ENCODE results near the gene CATSPER3.
A peak's percentile ranks its signal among the peaks of the same experiment; 100 is the strongest.

CATSPER3 gene

GRCh38 chr5:135030123-135030955, 62.6 kb downstream of the CATSPER3 start:
- H3K27ac ChIP-seq (replicated peaks) = no peak overlapping the region
- TF ChIP-seq GABPA (IDR thresholded peaks at IDR 0.05; ENCODE audit: low read depth) = no peak
- TF ChIP-seq POLR2AphosphoS5 (IDR thresholded peaks at IDR 0.05; ENCODE audit: low read depth) = no peak
- TF ChIP-seq SPI1 (IDR thresholded peaks at IDR 0.05; ENCODE audit: borderline replicate concordance, low read depth) = no peak
- TF ChIP-seq REST (IDR thresholded peaks at IDR 0.05; ENCODE audit: insufficient replicate concordance, low read depth) = no peak
- TF ChIP-seq CTCF (IDR thresholded peaks at IDR 0.05; ENCODE audit: insufficient read depth, low read length) = no peak
- peak overlapping the region; percentile 52 for H3K4me3 ChIP-seq (replicated peaks; ENCODE audit: insufficient read depth, low read length)
- peaks cover 12% of the 10 kb centered on the region for H3K27me3 ChIP-seq (ENCODE audit: insufficient read depth, poor library complexity, severe bottlenecking)
- no peak for DNase-seq (ENCODE audit: low read depth in 1 of 2, low spot score in 1 of 2)

- peaks cover 12% of the 10 kb centered on the region for H3K27me3 ChIP-seq (ENCODE audit: insufficient read depth, poor library complexity, severe bottlenecking)
- H3K4me3 ChIP-seq (replicated peaks; ENCODE audit: insufficient read depth, low read length) = peak overlapping the region; percentile 52
- peak overlapping the region; percentile 27 for H3K27ac ChIP-seq (replicated peaks)
- peak in 1 of 2 experiments; percentile 25 for DNase-seq (ENCODE audit: low read depth in 1 of 2, low spot score in 1 of 2)
- TF ChIP-seq REST (IDR thresholded peaks at IDR 0.05; ENCODE audit: insufficient replicate concordance, low read depth) (no peak), GABPA (IDR thresholded peaks at IDR 0.05; ENCODE audit: low read depth) (no peak), SPI1 (IDR thresholded peaks at IDR 0.05; ENCODE audit: borderline replicate concordance, low read depth) (no peak)
These were observed 63.5 kb downstream of the CATSPER3 start for GRCh38 chr5:135030956-135031812.

GRCh38 chr5:135031813-135032694, 64.3 kb downstream of the CATSPER3 start:
- TF ChIP-seq POLR2AphosphoS5 (IDR thresholded peaks at IDR 0.05; ENCODE audit: low read depth) (no peak), GABPA (IDR thresholded peaks at IDR 0.05; ENCODE audit: low read depth) (no peak), REST (IDR thresholded peaks at IDR 0.05; ENCODE audit: insufficient replicate concordance, low read depth) (no peak), CTCF (IDR thresholded peaks at IDR 0.05; ENCODE audit: insufficient read depth, low read length) (no peak)
- no peak for DNase-seq (ENCODE audit: low read depth in 1 of 2, low spot score in 1 of 2)
- Histone ChIP-seq H3K4me3 (replicated peaks; ENCODE audit: insufficient read depth, low read length) (peak overlapping the region; percentile 52), H3K27me3 (ENCODE audit: insufficient read depth, poor library complexity, severe bottlenecking) (peaks cover 12% of the 10 kb centered on the region), H3K27ac (replicated peaks) (peak overlapping the region; percentile 40)
